Left ventricle myocardium inferior (tissue), 1 donor: ENCODE data around the gene ANKRA2. TPM values are rescaled to one million over a fixed set of nuclear protein-coding genes. Genes with fewer than 3 reads are reported as not detected.

Source experiments
- DNase-seq: peaks from one replicate; pipeline ENCODE4 v3.0.0-alpha.2; 2020
- H3K27ac ChIP-seq: fragments of 200-600 bp; replicated peaks from 2 replicates; pipeline ENCODE4 v1.8.0; 2021
- H3K27me3 ChIP-seq: fragments of 200-600 bp; 2 replicates; pipeline ENCODE4 v1.8.0; 2021; ENCODE audit warnings: low read depth
- H3K36me3 ChIP-seq: fragments of 200-600 bp; 2 replicates; pipeline ENCODE4 v1.8.0; 2021
- H3K4me1 ChIP-seq: fragments of 200-600 bp; 2 replicates; pipeline ENCODE4 v1.8.0; 2021
- H3K4me3 ChIP-seq: fragments of 200-600 bp; 2 replicates; pipeline ENCODE4 v1.8.0; 2021; ENCODE audit warnings: mild to moderate bottlenecking, moderate library complexity
- H3K9me3 ChIP-seq: fragments of 200-600 bp; replicated peaks from 2 replicates; pipeline ENCODE4 v1.8.0; 2021
- CTCF ChIP-seq: fragments of 200-600 bp; IDR thresholded peaks from 2 replicates; pipeline ENCODE4 v1.8.0; 2021; ENCODE audit warnings: antibody characterized with exemption, mild to moderate bottlenecking, borderline replicate concordance
- intact Hi-C: fragments of 100-400 bp; cut with micrococcal nuclease; formaldehyde crosslinking; loops from one replicate; pipeline ENCODE4 v1.11.0; 2022
- total RNA-seq: library from RNA; stranded (reverse); fragmentation: NEBNext Ultra II Directional; extraction: Animal tissue kit (Norgen Biotek cat#: 25700); gene quantifications from one replicate; pipeline ENCODE4 v1.2.1, GENCODE V29; 2021
- donor health status: DM: no; HTN: yes; CAD: no; lungs with severe emphysema.

Gene ANKRA2
- total RNA-seq, 1 donor from 2014 or later, result 12.8 TPM

DNA sequence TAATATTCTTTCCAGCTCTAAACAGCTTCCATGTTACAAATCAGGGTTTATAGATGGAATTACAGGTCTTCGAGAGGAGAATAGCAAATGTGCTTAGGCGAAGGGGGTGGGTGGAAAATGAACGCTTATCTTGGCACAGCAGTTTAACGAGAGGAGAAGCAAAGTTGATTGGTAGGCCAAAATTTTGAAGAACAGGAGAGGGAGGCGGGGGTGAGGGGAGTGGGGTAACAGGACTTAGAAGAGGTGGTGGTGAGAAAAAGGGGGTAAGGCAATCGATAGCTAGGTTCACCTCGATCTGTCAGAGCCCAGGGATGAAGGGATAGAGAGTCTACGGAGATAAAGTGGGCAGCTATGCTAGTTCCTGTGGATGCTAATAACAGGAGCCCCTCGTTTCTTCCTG is 764 bp downstream of the ANKRA2 start:
- Histone ChIP-seq H3K4me1 (peaks cover 54% of the 10 kb centered on the region), H3K36me3 (peaks cover 48% of the 10 kb centered on the region), H3K27ac (peak overlapping the region; percentile 94), H3K4me3 (peak overlapping the region; percentile 86), H3K27me3 (no peaks in the 10 kb centered on the region), H3K9me3 (no peaks in the 10 kb centered on the region)
- intact Hi-C loops, result no loop called here
- no peak for TF ChIP-seq CTCF
- no peak for DNase-seq

DNA sequence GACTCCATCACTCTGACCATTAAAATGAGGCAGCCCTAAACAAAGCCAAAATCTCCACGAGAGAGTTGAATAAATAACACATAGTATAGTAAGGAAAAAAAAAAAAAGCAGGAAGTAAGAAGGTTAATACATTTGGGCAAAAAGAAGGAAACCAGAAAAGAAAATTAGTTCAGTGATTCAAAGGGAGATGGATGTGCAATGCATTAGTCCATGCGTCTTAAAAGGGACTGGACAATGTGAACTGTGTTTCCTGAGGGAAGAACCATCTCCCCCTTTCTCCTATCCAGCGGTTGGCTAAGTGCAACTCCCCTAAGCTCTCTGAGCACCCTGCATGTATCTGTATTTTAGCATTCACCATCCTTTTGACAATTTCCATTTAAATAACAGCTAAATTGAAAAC is 1.4 kb downstream of the ANKRA2 start:
- intact Hi-C loops, result no loop called here
- Histone ChIP-seq H3K4me3 (peak overlapping the region; percentile 86), H3K36me3 (peaks cover 48% of the 10 kb centered on the region), H3K4me1 (peaks cover 54% of the 10 kb centered on the region), H3K27me3 (no peaks in the 10 kb centered on the region), H3K27ac (peak overlapping the region; percentile 94), H3K9me3 (no peaks in the 10 kb centered on the region)
- DNase-seq, result no peak
- TF ChIP-seq CTCF, result no peak

DNA sequence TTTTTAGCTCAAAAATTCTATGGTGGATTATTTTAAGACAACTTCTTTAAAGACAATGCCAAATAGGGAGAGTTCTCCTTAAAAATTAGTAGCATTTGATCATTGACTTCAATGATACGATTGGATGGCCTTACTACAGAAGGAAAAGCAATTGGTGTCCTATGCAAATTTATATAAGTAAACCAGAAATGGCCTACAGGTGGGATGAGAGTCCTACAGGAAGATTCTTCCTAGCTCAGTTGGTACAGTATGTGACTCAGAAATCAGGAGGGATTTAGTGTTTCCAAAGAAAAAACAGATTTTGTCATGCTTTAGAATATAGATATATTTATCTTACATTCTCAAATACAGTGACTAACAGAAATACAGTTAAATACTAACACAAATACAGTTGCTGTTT is 6.5 kb downstream of the ANKRA2 start:
- Histone ChIP-seq H3K27ac (no peak overlapping the region), H3K36me3 (peaks cover 87% of the 10 kb centered on the region), H3K27me3 (no peaks in the 10 kb centered on the region), H3K9me3 (no peaks in the 10 kb centered on the region), H3K4me3 (no peak overlapping the region), H3K4me1 (peaks cover 19% of the 10 kb centered on the region)
- intact Hi-C loops, result no loop called here
- no peak for DNase-seq
- no peak for TF ChIP-seq CTCF

- H3K27ac ChIP-seq, result no peak overlapping the region
- intact Hi-C loops, result no loop called here
- no peak for TF ChIP-seq CTCF
- no peaks in the 10 kb centered on the region for H3K27me3 ChIP-seq
- H3K36me3 ChIP-seq, result peaks cover 70% of the 10 kb centered on the region
- no peak overlapping the region for H3K4me3 ChIP-seq
- H3K4me1 ChIP-seq, result no peaks in the 10 kb centered on the region
- no peak for DNase-seq
- H3K9me3 ChIP-seq, result no peaks in the 10 kb centered on the region
Observed at GRCh38 chr5:73552642-73553041, 12.8 kb downstream of the ANKRA2 start.

- H3K9me3 ChIP-seq, result no peaks in the 10 kb centered on the region
- no peaks in the 10 kb centered on the region for H3K27me3 ChIP-seq
- H3K4me3 ChIP-seq, result no peak overlapping the region
- no peak for DNase-seq
- H3K36me3 ChIP-seq, result peaks cover 43% of the 10 kb centered on the region
- H3K4me1 ChIP-seq, result peaks cover 2% of the 10 kb centered on the region
- intact Hi-C loops, result no loop called here
- TF ChIP-seq CTCF, result no peak
- H3K27ac ChIP-seq, result no peak overlapping the region
Observed at GRCh38 chr5:73550016-73550415, 15.4 kb downstream of the ANKRA2 start.

- Histone ChIP-seq H3K27me3 (peaks cover 7% of the 10 kb centered on the region), H3K36me3 (no peaks in the 10 kb centered on the region), H3K4me1 (peaks cover 7% of the 10 kb centered on the region), H3K4me3 (no peak overlapping the region), H3K9me3 (no peaks in the 10 kb centered on the region), H3K27ac (no peak overlapping the region)
- intact Hi-C loops, result no loop called here
- no peak for TF ChIP-seq CTCF
- DNase-seq, result no peak
Observed at GRCh38 chr5:73545403-73545779, 20.0 kb downstream of the ANKRA2 start.
